Activated gamma-delta T cell (primary cell): ENCODE results near the gene KLF11.
A peak's percentile ranks its signal among the peaks of the same experiment; 100 is the strongest.

Experiments
- DNase-seq: peaks from one replicate; lab custom pipeline; 2025; lab: John Stamatoyannopoulos, UW

The KLF11 gene

GRCh38 chr2:10042301-10043161 lies 819 bp upstream of the KLF11 start:
- peak; percentile 14 for DNase-seq

GRCh38 chr2:10043906-10044601 lies 704 bp downstream of the KLF11 start:
- DNase-seq = peak; percentile 95

- DNase-seq = no peak
Observed at GRCh38 chr2:10045561-10046355, 2.4 kb downstream of the KLF11 start.

GRCh38 chr2:10046931-10047330 lies 3.6 kb downstream of the KLF11 start:
- no peak for DNase-seq

- DNase-seq = no peak
Observed at GRCh38 chr2:10047616-10048500, 4.5 kb downstream of the KLF11 start.

- no peak for DNase-seq
Observed at GRCh38 chr2:10048501-10049171, 5.3 kb downstream of the KLF11 start.

- no peak for DNase-seq
Observed at GRCh38 chr2:10052216-10052615, 8.9 kb downstream of the KLF11 start.

GRCh38 chr2:10053351-10053750 lies 10.0 kb downstream of the KLF11 start:
- no peak for DNase-seq

GRCh38 chr2:10054424-10054823 lies 11.1 kb downstream of the KLF11 start:
- no peak for DNase-seq

- no peak for DNase-seq
Observed at GRCh38 chr2:10054976-10055375, 11.6 kb downstream of the KLF11 start.

GRCh38 chr2:10056439-10056838 lies 13.1 kb downstream of the KLF11 start:
- DNase-seq = no peak

- DNase-seq = no peak
Observed at GRCh38 chr2:10057231-10058107, 14.1 kb downstream of the KLF11 start.

- no peak for DNase-seq
Observed at GRCh38 chr2:10058251-10059015, 15.1 kb downstream of the KLF11 start.

GRCh38 chr2:10059016-10059351 lies 15.6 kb downstream of the KLF11 start:
- no peak for DNase-seq

- no peak for DNase-seq
Observed at GRCh38 chr2:10059552-10060335, 16.4 kb downstream of the KLF11 start.

GRCh38 chr2:10061221-10061925 lies 18.0 kb downstream of the KLF11 start:
- no peak for DNase-seq

GRCh38 chr2:10062931-10063365 lies 19.6 kb downstream of the KLF11 start:
- DNase-seq = no peak

- no peak for DNase-seq
Observed at GRCh38 chr2:10063566-10063965, 20.2 kb downstream of the KLF11 start.
